ENCODE measurements around the gene SFRP4.

DNA sequence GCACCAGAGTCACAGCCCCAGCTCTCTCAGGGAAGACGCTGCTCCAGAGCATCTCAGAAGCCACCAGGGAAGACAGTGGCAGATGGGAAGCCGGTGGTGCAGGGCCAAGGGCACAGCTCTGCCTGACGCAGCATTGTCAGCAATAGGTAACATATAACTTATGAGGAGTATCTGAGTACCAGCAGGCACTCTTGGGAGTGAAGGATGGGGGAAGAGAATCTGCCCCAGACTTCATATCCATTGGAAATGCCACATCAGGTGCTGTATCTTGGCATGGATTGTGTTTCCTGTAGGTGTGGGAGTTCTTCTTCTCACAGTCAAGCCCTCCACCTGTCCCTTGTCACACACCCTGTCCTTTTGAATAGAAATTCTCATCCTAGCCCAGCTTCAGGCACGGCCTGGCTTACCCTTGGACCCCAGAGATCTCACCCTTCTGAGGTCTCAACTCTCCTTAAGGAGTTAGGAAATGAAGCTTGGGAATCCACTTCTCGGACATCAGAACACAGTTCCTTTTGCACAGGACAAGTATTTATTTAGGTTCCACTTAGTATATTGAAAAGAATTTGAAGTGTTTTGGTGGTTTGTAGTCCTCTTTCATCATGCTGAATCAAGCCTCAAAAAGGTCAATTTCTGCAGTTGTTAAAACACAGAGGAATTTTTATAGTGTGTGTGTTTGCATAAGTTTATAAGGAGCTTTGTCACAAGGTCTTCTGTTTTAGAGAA, 13.8 kb upstream of the SFRP4 start:
- TF ChIP-seq POLR2AphosphoS5 (IDR thresholded peaks at IDR 0.05; ENCODE audit: insufficient read depth in 1 of 2, low read depth in 1 of 2) (peak in 1 of 2 donors; percentile 15), CTCF (IDR thresholded peaks at IDR 0.05) (no peak), POLR2A (IDR thresholded peaks at IDR 0.05) (no peak)

Measured in vagina (tissue), 2 donors.